Stimulated activated CD4-positive, alpha-beta T cell treated with anti-CD3 and anti-CD28 coated beads, Interleukin-1b, Interleukin-23, amount 100 ng/mL, for 24 hours (primary cell): ENCODE measurements around the gene IRX6.

ENCODE experiments used
- DNase-seq, 4 experiments: peaks; one replicate each; pipeline ENCODE4 v3.0.0-alpha.2; 2020; ENCODE audit warnings: low read depth in 4 of 4, low spot score in 1 of 4

Gene IRX6

DNA sequence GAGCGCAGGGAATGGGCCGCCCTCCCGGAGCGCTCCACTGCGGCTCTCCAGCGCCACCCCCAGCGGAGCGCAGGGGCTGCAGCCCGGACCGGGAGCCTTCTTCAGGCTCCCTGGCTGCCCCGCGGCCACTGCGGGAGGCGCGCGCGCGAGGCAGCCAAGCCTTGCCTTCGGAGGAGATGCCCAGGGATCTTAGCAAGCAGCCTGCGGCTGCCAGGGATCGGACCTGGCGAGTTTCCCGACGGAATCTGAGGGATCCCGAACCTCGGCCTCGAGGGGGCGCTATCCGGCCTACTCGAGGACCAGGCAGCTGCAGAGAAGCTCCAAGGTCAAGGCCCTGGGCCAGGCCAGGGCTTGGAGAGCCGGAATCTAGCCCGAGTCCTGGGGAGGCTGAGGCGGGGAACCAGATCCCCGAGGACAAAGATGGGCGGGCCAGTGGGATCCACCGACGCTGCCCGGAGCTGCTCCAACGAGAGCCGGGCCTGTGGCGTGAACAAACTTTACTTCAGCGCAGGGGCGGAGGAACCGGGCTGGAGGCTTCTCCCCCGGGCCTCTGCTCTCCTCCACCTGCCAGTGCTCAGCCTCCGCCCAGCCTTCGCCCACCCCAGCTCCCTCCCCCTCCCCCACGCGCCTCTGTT, at the start of gene IRX6:
IRX6 (plus strand) TSS at position 567 of the 635 bp plus-strand sequence. CDS start 889 bp downstream, outside the sequence.
- DNase-seq: no peak

DNA sequence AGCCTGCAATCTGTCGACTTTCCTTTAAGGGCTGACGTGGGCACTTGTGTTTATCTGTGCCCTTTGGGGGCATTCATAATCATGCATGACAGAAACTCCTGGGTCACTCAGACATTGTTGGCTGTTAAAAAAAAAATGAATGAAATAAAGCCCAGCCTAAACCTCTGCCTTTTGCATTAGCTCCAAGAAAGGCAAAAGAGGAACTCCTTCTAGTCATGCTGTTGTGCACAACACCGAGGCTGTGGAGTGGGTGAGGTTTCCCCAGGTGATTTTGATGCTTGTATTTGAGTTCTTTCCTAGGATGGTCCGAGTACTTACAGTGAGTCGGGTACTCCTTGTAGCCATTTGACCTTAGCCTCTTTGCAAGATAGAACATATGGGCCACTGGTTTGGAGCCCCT, 49.6 kb upstream of the IRX6 start:
- no peak for DNase-seq

DNA sequence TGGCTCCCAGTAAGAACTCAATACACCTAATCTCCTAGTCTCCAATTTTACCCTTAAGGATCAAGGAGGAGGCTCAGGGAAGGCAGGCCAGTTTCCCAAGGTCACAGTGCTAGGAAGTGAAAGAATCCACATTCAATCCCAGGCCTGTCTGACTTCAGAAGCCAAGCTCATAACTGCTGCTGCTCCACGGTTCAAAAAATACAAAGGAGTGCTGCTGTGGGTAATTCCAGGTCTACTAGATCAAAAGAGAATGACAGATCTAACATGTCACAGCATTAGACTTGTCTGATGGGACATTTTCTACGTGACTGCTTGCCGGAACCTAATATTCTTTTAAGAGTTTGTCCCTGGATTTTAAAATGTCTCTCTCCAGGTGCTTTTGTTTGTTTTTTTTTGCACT, 48.8 kb upstream of the IRX6 start:
- DNase-seq: no peak

DNA sequence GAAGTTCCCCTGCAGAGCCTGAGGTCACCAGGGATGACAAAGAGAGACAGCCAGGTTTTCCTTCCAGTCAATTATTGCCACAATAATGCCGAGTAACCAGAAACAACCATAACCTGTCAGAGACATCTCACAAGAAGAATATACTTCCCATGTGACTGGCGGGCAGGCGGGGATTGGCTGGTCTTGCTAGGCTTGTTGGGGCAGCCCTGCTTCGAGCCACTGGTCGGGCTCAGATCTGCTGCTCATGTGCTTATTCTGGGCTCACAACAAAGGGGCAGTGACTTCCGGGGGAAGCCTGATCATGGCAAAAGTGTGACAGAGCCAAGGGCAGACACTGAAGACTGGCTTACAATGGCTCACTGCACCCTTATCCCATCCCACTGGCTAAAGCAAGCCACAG, 48.1 kb upstream of the IRX6 start:
- DNase-seq: no peak

DNA sequence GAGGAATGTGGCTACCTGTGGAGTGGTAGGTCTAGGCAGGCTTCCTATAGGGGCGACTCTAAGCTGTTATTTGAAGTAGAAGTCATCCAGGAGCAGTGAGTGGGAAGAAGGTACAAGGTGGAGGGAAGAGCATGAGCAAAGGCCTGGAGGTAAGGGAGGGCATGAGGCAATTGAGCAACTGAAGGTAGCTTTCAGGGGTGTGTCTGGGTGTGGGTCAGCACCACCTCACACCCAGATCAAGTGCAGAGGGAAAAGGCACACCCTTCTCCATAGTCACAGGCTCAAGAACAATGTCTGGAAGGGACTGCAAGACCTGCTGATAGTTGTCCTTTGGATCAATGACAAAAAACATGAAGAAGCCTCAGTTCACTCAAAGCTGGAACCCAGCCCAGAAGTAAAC, 46.5 kb upstream of the IRX6 start:
- DNase-seq: no peak

DNA sequence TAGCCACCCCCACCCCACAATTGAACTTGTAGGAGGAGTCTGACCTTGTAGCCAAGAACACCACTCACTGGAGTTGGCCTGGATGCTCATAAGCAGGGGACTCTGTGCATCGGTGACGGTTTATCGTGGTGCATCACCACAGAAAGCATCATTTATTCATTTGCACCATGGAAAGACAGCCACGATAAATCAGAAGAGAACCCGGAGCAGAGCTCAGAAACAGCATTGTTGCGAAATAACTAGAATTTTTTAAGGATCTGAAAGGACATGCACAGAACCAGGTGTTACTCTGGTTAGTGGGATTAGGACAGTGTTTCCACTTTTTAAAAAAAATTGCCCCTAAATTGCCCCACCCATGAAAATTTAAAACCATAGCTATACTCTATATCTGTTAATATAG, 44.4 kb upstream of the IRX6 start:
- DNase-seq: no peak

DNA sequence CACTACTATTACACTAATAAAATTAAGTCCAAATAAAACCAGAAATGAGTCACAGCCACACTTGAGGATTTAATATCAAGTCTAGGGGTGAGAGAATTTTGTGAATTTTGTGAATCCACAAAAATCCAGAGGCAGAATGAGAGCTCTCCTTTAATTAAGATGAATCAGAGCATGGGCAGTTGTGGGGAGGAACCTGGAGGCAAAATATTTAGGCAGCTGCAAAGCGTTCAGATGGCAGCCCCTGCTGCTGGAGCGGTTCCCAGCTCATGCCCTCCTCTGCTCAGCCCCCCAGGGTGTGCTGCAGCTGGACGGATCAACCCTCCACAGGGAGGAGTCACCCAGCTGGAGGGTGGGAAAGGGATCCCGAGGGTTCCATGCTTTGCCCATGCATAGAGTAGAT, 43.4 kb upstream of the IRX6 start:
- no peak for DNase-seq

DNA sequence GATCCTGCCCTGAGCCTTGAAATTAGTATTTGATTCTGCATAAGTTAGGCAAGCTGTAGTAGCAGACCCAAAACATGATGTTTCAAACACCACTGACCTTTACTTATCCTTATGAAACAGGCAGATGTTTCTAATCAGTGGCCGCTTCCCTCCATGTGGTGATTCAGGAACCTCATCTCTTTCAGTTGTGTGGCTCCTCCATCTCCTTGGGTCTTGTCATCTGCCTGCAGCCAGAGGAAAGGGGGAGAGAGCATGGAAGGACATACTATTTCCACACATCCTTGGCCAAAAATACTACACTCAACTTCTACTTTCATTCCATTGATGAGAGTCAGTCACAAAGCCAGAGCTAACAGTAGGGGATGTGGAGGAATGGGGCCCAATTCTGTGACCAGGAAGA, 41.6 kb upstream of the IRX6 start:
- DNase-seq: no peak

DNA sequence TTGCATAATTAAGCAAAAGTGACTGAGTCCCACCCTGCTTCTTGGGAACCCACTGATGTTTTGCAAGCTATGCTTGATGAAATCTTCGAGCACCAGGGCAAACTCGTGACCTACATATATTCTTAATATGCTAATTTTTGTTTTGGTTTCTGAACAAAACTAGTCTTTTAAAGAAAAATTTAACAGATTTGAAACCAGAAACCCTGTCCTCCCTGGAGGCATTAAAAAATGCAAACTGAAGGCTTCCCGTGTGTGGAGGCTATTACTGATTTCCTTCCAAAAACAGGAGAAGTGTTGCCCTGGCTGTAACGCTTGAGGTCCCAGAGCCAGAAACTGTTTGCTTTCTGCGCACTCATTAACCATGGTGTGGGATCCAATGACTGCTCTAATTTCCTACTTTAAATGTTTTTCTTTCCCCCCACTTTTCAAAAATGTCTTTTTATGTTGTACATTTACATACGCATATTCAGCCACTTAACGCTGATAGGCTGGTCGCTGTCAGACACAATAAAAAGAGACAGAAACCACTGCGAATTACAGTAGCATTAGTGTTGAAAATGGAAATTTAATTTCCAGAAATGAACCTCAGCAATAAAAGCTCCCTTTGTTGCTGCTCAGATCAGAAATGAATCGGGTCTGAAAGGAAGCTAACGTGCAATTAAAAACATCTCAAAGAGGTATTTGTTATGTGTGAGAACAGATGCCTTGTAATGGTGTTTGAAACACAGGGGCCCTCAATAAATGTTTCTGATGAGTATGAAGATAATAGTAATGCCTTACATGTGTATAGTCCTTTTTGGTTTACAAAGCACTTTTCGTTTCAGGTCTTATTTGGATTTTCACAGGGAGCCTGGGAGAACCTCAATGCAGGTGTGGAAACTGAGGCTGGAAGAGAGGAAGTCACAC, 39.9 kb upstream of the IRX6 start:
- no peak for DNase-seq

DNA sequence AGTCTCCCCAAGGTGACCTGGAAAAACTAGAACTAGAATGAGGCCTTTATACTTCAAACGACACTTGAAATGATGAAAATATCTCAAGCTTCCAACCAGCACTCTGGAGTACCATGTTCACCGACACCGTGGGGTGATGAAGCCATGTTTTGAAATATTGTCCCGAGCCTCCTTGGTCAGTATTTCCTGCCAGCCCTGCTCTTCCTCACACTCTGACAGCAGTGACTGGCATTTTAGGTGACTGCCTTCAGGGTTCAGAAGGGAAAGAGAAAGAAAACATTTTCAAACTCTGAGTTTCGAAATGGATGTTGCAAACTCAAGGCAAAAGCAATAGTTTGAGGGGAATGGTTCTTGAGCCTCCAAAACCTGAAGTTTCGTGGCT, 39.3 kb upstream of the IRX6 start:
- DNase-seq: no peak

DNA sequence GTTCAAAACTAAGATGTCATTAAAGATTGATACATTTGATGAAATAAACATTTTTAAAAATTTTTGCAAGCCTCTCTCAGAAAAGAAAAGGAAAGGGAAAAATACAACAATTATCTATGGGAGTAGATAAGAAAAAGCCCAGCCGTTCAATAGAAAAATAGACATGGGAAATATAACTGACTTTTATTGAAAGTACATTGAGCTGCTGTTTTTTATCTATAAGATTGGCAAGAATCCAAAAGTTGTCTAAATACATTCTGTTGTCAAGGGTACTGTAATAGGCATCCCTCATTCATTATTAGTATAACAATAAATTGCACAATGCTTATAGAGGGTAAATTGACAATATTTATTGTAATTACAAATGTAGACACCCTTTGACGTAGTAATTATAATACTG, 38.4 kb upstream of the IRX6 start:
- DNase-seq: no peak

DNA sequence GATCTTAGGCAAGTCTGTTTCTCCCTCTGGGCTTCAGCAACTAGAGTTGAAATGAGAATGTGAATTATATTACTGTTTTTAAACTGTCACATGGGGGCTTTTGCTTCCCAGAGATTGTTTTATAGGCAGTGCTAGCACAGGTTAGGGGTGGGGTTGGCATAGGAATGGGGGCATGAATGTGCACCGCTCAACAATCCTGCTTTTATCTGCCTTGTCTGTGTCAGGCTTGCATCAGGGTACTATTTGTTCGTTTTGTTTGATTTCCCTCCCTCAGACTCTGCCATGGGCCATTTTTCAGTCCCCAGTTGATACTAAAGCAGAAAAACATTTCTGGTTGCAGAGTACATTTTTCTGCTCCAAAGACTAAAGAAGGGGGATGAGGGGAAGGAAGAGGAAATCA, 34.6 kb upstream of the IRX6 start:
- DNase-seq: no peak

DNA sequence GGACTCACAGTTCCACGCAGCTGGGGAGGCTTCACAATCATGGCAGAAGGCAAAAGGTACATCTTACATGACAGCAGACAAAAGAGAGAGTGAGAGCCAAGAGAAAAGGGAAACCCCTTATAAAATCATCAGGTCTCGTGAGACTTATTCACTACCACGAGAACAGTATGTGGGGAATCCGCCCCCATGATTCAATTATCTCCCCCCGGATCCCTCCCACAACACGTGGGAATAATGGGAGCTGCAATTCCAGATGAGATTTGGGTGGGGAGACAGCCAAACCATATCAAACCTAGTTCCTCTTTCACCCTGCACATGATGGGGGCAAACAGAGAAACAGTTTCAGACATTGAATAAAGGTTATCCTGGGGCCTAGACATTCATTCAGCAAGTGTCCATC, 32.2 kb upstream of the IRX6 start:
- DNase-seq: no peak

DNA sequence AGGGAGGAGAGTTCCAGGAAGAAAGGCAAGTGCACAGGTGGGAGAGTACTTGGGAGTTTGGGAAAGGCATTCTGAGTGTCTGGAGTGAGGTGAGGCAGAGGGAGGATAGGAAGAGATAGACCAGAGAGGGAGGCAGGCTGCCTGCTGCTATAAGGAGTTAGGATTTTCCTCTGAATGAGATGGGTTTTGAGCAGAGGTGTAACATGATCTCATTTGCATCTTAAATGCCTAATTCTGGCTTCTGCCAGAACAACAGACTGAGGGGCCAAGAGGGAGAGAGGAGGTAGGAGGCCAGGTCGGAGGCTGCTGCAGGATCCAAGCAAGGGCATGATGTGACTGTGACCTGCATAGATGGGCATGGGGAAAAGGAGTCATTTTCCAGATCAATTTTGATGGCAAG, 31.5 kb upstream of the IRX6 start:
- DNase-seq: no peak

DNA sequence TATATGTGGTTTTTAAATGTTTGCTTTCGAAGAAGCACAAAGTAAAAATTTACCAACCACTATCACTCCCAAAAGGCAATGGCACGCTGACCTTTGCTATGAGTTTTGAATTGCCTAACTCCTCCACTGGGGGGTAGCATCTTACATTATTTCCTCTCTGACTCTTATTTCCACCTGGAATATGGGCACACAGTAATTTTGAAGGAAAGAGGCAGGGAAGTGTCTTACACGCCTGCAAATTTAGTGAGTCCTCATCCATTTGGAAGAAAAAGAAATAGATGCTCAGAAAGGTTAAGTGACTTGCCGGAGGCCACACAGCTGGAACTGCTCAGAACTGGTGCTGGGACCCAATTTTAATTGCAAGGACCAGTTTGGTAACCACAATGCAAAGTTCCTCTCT, 29.9 kb upstream of the IRX6 start:
- DNase-seq: no peak

DNA sequence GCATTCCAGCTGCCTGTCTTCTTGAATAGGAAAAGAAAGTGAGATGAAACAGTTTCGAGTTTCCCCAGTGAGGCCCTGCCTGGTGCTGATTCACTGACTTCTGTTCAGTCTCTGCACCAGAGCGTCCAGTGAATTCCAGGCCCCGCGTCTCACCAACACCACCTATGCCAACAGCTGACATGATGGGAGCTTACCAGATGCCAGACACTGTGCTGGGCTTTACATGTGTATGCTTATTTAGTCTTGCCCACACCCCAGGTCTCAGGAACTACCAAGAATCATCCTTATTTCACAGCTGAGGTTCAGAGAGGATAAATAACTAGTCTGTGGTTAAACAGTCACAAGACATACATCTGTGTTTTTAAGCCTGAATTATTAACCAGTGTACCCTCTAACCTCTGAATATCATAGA, 29.1 kb upstream of the IRX6 start:
- DNase-seq: no peak

DNA sequence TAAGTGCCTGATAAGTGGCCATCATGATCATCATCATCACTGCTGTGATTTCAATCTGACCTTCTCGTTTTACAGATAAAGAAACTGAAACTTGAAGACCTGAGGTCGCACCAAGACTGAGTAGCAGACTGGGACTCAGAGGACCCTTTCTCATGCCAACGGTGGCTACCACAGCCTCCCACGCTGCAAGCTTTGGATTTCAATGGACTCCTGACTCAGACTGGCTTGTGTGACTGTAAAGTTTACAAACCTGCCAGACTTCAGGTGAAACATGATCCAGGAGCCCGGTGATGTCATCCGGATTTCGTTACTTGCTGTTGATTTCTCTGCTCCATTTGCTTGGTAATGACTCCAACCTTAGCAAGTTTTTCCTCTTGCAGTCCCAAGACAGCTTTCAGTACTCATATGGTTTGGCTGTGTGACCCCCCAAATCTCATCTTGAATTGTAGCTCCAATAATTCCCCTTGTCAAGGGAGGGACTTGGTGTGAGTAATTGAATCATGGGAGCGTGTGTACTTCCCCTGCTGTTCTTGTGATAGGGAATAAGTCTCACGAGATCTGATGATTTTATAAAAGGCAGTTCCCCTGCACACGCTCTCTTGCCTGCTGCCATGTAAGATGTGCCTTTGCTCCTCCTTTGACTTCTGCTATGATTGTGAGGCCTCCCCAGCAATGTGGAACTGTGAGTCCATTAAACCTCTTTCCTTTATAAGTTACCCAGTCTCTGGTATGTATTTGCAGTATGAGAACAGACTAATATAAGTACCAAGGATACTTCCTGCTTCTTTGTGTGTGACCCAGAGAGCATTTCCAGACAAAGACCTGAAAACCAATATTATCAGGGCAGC, 26.7 kb upstream of the IRX6 start:
- DNase-seq: no peak

DNA sequence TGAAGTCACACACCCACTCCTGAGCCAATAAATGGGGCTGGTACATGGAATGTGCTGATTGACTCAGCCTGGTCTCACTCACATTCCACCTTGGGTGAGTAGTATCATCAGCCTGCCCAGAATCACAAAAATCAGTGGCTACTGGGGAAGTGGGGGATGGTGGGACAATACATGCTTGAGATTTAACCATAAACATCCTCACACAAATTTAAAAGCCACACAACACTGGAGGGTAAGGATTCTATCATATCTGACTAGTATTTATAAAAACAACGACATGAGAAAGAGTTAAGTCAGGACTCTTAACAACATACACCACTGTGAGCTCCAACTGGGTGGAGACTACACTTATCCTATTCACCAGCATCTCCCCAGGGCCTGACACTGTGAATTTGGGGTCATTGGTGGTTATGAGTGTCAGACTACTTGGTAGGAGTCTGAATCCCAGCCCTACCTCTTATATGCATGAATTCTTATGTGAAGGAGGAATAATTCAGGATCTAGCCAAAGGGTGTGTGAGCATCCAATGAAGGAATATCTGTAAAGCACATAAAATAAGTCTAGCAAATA, 26.0 kb upstream of the IRX6 start:
- no peak for DNase-seq

DNA sequence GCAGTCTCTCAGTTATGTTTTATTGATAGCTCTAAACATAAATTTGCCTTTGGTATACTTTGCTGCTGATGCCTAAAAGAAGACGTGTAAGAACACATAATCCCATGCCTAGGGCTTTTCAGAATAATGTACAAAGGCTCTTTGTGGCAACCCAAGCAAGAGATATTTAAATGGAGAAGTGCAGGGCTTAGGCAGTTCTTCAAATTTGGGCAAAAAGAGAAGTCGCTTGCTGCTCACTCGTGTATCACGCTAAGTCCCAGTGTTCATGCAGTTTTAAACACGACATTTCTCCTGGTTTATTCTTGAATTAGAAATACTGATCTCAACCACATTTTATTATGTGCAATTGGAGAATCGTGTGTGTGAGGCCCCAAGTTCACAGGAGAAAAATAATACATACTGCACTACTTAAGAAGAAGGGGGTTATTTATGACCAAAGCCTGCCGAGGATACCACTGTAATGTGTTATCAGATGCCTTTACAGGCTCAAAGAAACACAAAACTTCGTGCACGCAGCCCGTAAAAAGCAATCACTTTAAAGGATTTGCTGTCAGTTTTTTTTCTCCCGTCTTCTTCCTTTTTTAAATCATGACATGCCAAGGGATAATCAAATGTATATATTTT, 22.5 kb upstream of the IRX6 start:
- DNase-seq: no peak

DNA sequence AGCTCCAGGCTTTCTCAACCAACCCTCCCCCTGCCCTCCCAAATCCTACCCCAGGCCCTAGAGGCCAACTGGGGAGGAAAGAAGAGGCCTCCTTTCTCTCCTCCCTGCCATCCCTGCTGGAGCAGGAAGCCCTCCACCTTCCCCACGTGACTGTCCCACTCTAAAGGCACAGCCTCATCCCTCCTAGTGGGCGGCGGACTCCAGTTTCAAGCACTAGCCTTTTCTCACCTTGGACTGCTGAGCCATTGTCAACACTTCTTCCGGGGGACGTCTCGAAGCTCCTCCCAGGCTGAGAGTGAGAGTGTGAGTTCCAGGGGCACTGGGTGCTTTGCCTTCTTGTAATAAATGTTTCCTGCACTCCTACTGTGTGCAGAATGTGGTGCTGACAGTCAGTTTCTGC, 21.4 kb upstream of the IRX6 start:
- DNase-seq: no peak

DNA sequence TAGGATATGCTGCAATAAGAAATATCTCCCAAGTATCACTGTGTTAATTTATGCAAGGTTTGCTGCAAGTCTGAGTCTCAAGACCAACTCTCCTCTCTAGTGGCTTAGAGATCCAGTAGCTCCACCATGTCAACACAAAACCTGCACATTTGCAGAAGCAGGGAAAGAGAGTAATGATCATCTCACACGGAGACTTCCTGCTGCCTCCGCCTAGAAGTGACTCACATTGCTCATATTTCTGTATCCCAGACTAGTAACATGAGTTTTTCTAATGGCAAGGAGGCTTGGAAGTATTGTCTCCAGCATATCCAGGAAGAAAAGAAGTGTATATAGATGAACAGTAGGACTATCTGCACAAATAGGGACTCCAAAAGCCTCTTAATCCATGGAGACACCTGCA, 15.0 kb upstream of the IRX6 start:
- no peak for DNase-seq
